SK-N-SH (cell line): ENCODE results near the gene ATG3.
"Not testable (repeated sequence)": the region's sequence is repeated elsewhere in the genome, so short reads cannot be mapped to it uniquely, and the experiment has no call there.

Experiments
- EZH2phosphoT487 ChIP-seq: fragments of 200-600 bp; sonication (generic); IDR thresholded peaks from 2 replicates; pipeline ENCODE4 v1.6.1; 2017; ENCODE audit warnings: low read depth, mixed run types, mild to moderate bottlenecking, antibody characterized with exemption, moderate library complexity, borderline replicate concordance
- FOXM1 ChIP-seq: IDR thresholded peaks from 2 replicates; pipeline ENCODE4 v1.4.0; 2012; ENCODE audit warnings: low read depth, mild to moderate bottlenecking
- JUND ChIP-seq: IDR thresholded peaks from 2 replicates; pipeline ENCODE4 v1.4.0; 2012
- MAX ChIP-seq: IDR thresholded peaks from 2 replicates; pipeline ENCODE4 v1.4.0; 2012; ENCODE audit warnings: low read depth
- MEF2A ChIP-seq: IDR thresholded peaks from 2 replicates; pipeline ENCODE4 v1.4.0; 2012; ENCODE audit warnings: low read depth, borderline replicate concordance
- MXI1 ChIP-seq: IDR thresholded peaks from 2 replicates; pipeline ENCODE4 v1.6.1; 2012; ENCODE audit warnings: mild to moderate bottlenecking, low read depth, low read length, improper control_type of control experiment
- POLR2AphosphoS5 ChIP-seq: IDR thresholded peaks from 2 replicates; pipeline ENCODE4 v1.6.1; 2012; ENCODE audit warnings: low read depth, low read length
- RAD21 ChIP-seq: IDR thresholded peaks from 2 replicates; pipeline ENCODE4 v1.6.1; 2012; ENCODE audit warnings: mild to moderate bottlenecking, low read length
- RCOR1 ChIP-seq: fragments of 150-350 bp; IDR thresholded peaks from 2 replicates; pipeline ENCODE4 v1.6.1; 2017; ENCODE audit warnings: antibody characterized with exemption, low read length
- RXRA ChIP-seq: IDR thresholded peaks from 2 replicates; pipeline ENCODE4 v1.4.0; 2012; ENCODE audit warnings: low read depth, mild to moderate bottlenecking, borderline replicate concordance
- SIN3A ChIP-seq: IDR thresholded peaks from 2 replicates; pipeline ENCODE4 v1.6.1; 2012; ENCODE audit warnings: low read depth, mild to moderate bottlenecking, low read length, moderate library complexity, borderline replicate concordance
- TF ChIP-seq, protein P1 (sequence below): fragments of 200-600 bp; sonication (generic); IDR thresholded peaks from 2 replicates; pipeline ENCODE4 v1.6.1; 2017; ENCODE audit warnings: antibody characterized with exemption, mild to moderate bottlenecking, moderate library complexity
- TF ChIP-seq, protein P2 (sequence below): fragments of 150-350 bp; IDR thresholded peaks from 2 replicates; pipeline ENCODE4 v1.6.1; 2016; ENCODE audit warnings: mild to moderate bottlenecking, low read depth, low read length
- TF ChIP-seq, protein P3 (sequence below): IDR thresholded peaks from 2 replicates; pipeline ENCODE4 v1.6.1; 2012; ENCODE audit warnings: mild to moderate bottlenecking, low read depth, low read length, moderate library complexity

DNA sequence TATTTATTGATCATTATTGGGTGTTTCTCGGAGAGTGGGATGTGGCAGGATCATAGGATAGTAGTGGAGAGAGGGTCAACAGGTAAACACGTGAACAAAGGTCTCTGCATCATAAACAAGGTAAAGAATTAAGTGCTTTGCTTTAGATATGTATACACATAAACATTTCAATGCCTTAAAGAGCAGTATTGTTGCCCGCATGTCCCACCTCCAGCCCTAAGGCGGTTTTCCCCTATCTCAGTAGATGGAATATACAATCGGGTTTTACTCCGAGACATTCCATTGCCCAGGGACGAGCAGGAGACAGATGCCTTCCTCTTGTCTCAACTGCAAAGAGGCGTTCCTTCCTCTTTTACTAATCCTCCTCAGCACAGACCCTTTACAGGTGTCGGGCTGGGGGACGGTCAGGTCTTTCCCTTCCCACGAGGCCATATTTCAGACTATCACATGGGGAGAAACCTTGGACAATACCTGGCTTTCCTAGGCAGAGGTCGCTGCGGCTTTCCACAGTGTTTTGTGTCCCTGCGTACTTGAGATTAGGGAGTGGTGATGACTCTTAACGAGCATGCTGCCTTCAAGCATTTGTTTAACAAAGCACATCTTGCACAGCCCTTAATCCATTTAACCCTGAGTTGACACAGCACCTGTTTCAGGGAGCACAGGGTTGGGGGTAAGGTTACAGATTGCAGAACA, 2.6 kb upstream of the ATG3 start:
- TF ChIP-seq, protein P1, sequence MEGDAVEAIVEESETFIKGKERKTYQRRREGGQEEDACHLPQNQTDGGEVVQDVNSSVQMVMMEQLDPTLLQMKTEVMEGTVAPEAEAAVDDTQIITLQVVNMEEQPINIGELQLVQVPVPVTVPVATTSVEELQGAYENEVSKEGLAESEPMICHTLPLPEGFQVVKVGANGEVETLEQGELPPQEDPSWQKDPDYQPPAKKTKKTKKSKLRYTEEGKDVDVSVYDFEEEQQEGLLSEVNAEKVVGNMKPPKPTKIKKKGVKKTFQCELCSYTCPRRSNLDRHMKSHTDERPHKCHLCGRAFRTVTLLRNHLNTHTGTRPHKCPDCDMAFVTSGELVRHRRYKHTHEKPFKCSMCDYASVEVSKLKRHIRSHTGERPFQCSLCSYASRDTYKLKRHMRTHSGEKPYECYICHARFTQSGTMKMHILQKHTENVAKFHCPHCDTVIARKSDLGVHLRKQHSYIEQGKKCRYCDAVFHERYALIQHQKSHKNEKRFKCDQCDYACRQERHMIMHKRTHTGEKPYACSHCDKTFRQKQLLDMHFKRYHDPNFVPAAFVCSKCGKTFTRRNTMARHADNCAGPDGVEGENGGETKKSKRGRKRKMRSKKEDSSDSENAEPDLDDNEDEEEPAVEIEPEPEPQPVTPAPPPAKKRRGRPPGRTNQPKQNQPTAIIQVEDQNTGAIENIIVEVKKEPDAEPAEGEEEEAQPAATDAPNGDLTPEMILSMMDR = not testable (repeated sequence)
- not testable (repeated sequence) for TF ChIP-seq POLR2AphosphoS5, JUND, EZH2phosphoT487, MAX, FOXM1, RAD21, MXI1, SIN3A, RXRA, RCOR1, MEF2A
- TF ChIP-seq, protein P2, sequence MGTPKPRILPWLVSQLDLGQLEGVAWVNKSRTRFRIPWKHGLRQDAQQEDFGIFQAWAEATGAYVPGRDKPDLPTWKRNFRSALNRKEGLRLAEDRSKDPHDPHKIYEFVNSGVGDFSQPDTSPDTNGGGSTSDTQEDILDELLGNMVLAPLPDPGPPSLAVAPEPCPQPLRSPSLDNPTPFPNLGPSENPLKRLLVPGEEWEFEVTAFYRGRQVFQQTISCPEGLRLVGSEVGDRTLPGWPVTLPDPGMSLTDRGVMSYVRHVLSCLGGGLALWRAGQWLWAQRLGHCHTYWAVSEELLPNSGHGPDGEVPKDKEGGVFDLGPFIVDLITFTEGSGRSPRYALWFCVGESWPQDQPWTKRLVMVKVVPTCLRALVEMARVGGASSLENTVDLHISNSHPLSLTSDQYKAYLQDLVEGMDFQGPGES = not testable (repeated sequence)
- TF ChIP-seq, protein P3, sequence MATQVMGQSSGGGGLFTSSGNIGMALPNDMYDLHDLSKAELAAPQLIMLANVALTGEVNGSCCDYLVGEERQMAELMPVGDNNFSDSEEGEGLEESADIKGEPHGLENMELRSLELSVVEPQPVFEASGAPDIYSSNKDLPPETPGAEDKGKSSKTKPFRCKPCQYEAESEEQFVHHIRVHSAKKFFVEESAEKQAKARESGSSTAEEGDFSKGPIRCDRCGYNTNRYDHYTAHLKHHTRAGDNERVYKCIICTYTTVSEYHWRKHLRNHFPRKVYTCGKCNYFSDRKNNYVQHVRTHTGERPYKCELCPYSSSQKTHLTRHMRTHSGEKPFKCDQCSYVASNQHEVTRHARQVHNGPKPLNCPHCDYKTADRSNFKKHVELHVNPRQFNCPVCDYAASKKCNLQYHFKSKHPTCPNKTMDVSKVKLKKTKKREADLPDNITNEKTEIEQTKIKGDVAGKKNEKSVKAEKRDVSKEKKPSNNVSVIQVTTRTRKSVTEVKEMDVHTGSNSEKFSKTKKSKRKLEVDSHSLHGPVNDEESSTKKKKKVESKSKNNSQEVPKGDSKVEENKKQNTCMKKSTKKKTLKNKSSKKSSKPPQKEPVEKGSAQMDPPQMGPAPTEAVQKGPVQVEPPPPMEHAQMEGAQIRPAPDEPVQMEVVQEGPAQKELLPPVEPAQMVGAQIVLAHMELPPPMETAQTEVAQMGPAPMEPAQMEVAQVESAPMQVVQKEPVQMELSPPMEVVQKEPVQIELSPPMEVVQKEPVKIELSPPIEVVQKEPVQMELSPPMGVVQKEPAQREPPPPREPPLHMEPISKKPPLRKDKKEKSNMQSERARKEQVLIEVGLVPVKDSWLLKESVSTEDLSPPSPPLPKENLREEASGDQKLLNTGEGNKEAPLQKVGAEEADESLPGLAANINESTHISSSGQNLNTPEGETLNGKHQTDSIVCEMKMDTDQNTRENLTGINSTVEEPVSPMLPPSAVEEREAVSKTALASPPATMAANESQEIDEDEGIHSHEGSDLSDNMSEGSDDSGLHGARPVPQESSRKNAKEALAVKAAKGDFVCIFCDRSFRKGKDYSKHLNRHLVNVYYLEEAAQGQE = not testable (repeated sequence)
